Hypothalamus (tissue), 51 donors: ENCODE results near the gene CLINT1.
A peak's percentile ranks its signal among the peaks of the same experiment; 100 is the strongest.
"Not testable (repeated sequence)": the region's sequence is repeated elsewhere in the genome, so short reads cannot be mapped to it uniquely, and the experiment has no call there.

Source experiments
- DNase-seq, 51 donors: peaks; one replicate each; lab custom pipeline; 2025; lab: John Stamatoyannopoulos, UW

The CLINT1 gene

GRCh38 chr5:157864067-157864466 is 5.1 kb upstream of the CLINT1 start:
- DNase-seq = no peak

- DNase-seq = no peak
Observed at GRCh38 chr5:157862183-157862851, 3.4 kb upstream of the CLINT1 start.

- peak in 1 of 51 donors; percentile 13 for DNase-seq
Observed at GRCh38 chr5:157860898-157861890, 2.2 kb upstream of the CLINT1 start.

GRCh38 chr5:157859227-157859575 is 256 bp upstream of the CLINT1 start:
- no peak for DNase-seq

- no peak for DNase-seq
Observed at GRCh38 chr5:157857816-157858526, 974 bp downstream of the CLINT1 start.

- DNase-seq = peak in 18 of 51 donors; percentile 0 to 32 (median 6)
Observed at GRCh38 chr5:157855404-157855994, 3.4 kb downstream of the CLINT1 start.

- DNase-seq = not testable (repeated sequence)
Observed at GRCh38 chr5:157853365-157853764, 5.6 kb downstream of the CLINT1 start.

GRCh38 chr5:157845914-157846598 is 12.9 kb downstream of the CLINT1 start:
- DNase-seq = no peak

- DNase-seq = no peak
Observed at GRCh38 chr5:157842787-157843186, 16.2 kb downstream of the CLINT1 start.

GRCh38 chr5:157842185-157842584 is 16.8 kb downstream of the CLINT1 start:
- no peak for DNase-seq

GRCh38 chr5:157839157-157839795 is 19.7 kb downstream of the CLINT1 start:
- no peak for DNase-seq

- no peak for DNase-seq
Observed at GRCh38 chr5:157836121-157836753, 22.7 kb downstream of the CLINT1 start.

- no peak for DNase-seq
Observed at GRCh38 chr5:157835041-157835440, 23.9 kb downstream of the CLINT1 start.

- no peak for DNase-seq
Observed at GRCh38 chr5:157828944-157829639, 29.9 kb downstream of the CLINT1 start.

- no peak for DNase-seq
Observed at GRCh38 chr5:157828105-157828943, 30.6 kb downstream of the CLINT1 start.

GRCh38 chr5:157827423-157827822 is 31.5 kb downstream of the CLINT1 start:
- DNase-seq = no peak

- no peak for DNase-seq
Observed at GRCh38 chr5:157823655-157824054, 35.3 kb downstream of the CLINT1 start.
